Measurements from ENCODE around the gene MDC1.

MDC1 gene

GRCh38 chr6:30720738-30721197 is 3.7 kb upstream of the MDC1 start (continued):
- no peak for TF ChIP-seq PBX3 (CRISPR knock-in tag; IDR thresholded peaks at IDR 0.05)
- no peak for TF ChIP-seq ZNF184 (tag by site-specific recombination; IDR thresholded peaks at IDR 0.05)
- TF ChIP-seq KLF16 (tag by site-specific recombination; IDR thresholded peaks at IDR 0.05), result 0 out of 2 replicates have a peak, but pooled peaks have one; percentile 12

GRCh38 chr6:30719791-30720737 is 3.0 kb upstream of the MDC1 start, which contains the start of gene TUBB:
TUBB (plus strand) TSS chr6:30720352; CDS start chr6:30720507, 155 bp downstream.
- H3K4me3 ChIP-seq (ENCODE audit: low read depth, low read length), result peak within 1 kb of the TSS; percentile 87
- H3K27ac ChIP-seq (ENCODE audit: extremely low read depth, low read depth, low read length), result peak within 1 kb of the TSS; percentile 93
- CTCF ChIA-PET, result interaction anchor here (0.6 to 18.7 kb wide), 5 partner anchors 11 to 672 kb away, joined by 3 to 692 read pairs (median 4); partner anchors contain the start of gene DHX16
- peaks cover 6% of the 10 kb centered on the region for H3K4me1 ChIP-seq (ENCODE audit: control insufficient read depth, insufficient read depth, low read length)
- H3K36me3 ChIP-seq (ENCODE audit: control insufficient read depth in 2 of 2, insufficient read depth in 1 of 2, low read length in 2 of 2), result peaks cover 19 to 45% of the 10 kb centered on the region in 2 experiments
- no peaks in the 10 kb centered on the region for H3K9me3 ChIP-seq (ENCODE audit: control insufficient read depth, insufficient read depth, low read depth, low read length)
- POLR2A ChIA-PET, result interaction anchor here (0.6 to 10.1 kb wide), 15 partner anchors 7 to 338 kb away, joined by 3 to 235 read pairs (median 7); partner anchors contain the start of genes FLOT1, GNL1, GTF2H4 and IER3
- TF ChIP-seq ZSCAN30 (tag by site-specific recombination; IDR thresholded peaks at IDR 0.05) (peak; percentile 54; the same call in 1 of the 2 replicates), ZNF211 (tag by site-specific recombination; IDR thresholded peaks at IDR 0.05; ENCODE audit: low read depth) (no peak), KLF17 (tag by site-specific recombination; IDR thresholded peaks at IDR 0.05) (peak; percentile 18; the same call in 1 of the 2 replicates), ZNF416 (tag by site-specific recombination; IDR thresholded peaks at IDR 0.05) (no peak), ZNF433 (tag by site-specific recombination; IDR thresholded peaks at IDR 0.05; ENCODE audit: low read depth) (no peak), ZNF426 (tag by site-specific recombination; IDR thresholded peaks at IDR 0.05) (no peak), ZNF473 (tag by site-specific recombination; IDR thresholded peaks at IDR 0.05) (no peak), ZNF791 (tag by site-specific recombination; IDR thresholded peaks at IDR 0.05) (no peak), ZNF560 (tag by site-specific recombination; IDR thresholded peaks at IDR 0.05; ENCODE audit: borderline replicate concordance) (no peak), KLF16 (tag by site-specific recombination; IDR thresholded peaks at IDR 0.05) (no peak), CTCF (tag by site-specific recombination; IDR thresholded peaks at IDR 0.05) (peak; percentile 37; the same call in 1 of the 2 replicates), ZNF639 (tag by site-specific recombination; IDR thresholded peaks at IDR 0.05) (no peak; the same call in 1 of the 2 replicates), ZNF514 (tag by site-specific recombination; IDR thresholded peaks at IDR 0.05) (no peak), ZNF660 (tag by site-specific recombination; IDR thresholded peaks at IDR 0.05) (peak; percentile 11), HOXD13 (CRISPR knock-in tag; IDR thresholded peaks at IDR 0.05; ENCODE audit: borderline replicate concordance) (no peak), ZNF248 (tag by site-specific recombination; IDR thresholded peaks at IDR 0.05) (no peak), ZNF549 (tag by site-specific recombination; IDR thresholded peaks at IDR 0.05) (no peak), SP3 (tag by site-specific recombination; IDR thresholded peaks at IDR 0.05) (peak; percentile 86), ZNF157 (tag by site-specific recombination; IDR thresholded peaks at IDR 0.05) (no peak), ZNF48 (tag by site-specific recombination; IDR thresholded peaks at IDR 0.05) (no peak), REST (tag by site-specific recombination; IDR thresholded peaks at IDR 0.05) (no peak), ZBTB7A (tag by site-specific recombination; IDR thresholded peaks at IDR 0.05; ENCODE audit: low read depth) (no peak; the same call in 1 of the 2 replicates)
